Activated CD4-positive, alpha-beta T cell treated with anti-CD3 and anti-CD28 coated beads for 36 hours (primary cell): Measurements from ENCODE around the gene TMEM235. TPM values are rescaled to one million over a fixed set of nuclear protein-coding genes. Genes with fewer than 3 reads are reported as not detected.
"Not testable (repeated sequence)": the region's sequence is repeated elsewhere in the genome, so short reads cannot be mapped to it uniquely, and the experiment has no call there.

Source experiments
- ATAC-seq: fragments of 200-7000 bp; cut with Tn5 transposase; one replicate; pipeline ENCODE4 v1.10.0; 2021; ENCODE audit warnings: mild to moderate bottlenecking, moderate library complexity
- CTCF ChIA-PET: fragments of 350-600 bp; sonication (Branson Sonifier 250); formaldehyde crosslinking; loops from one replicate; lab custom pipeline; 2021; ENCODE audit warnings: antibody characterized with exemption; lab: Charles Lee
- POLR2A ChIA-PET: fragments of 350-600 bp; sonication (Branson Sonifier 250); formaldehyde crosslinking; loops from one replicate; lab custom pipeline; 2021; ENCODE audit warnings: antibody characterized with exemption, inconsistent platforms; lab: Charles Lee
- DNase-seq: peaks from one replicate; pipeline ENCODE4 v3.0.0-alpha.2; 2020
- H3K27ac Mint-ChIP-seq: one replicate; pipeline ENCODE4 v1.8.0; 2021; ENCODE audit warnings: mixed read lengths
- H3K27me3 Mint-ChIP-seq: one replicate; pipeline ENCODE4 v1.8.0; 2021; ENCODE audit warnings: mixed read lengths
- H3K36me3 Mint-ChIP-seq: one replicate; pipeline ENCODE4 v1.8.0; 2021; ENCODE audit warnings: low read depth, mixed read lengths
- H3K4me1 Mint-ChIP-seq: one replicate; pipeline ENCODE4 v1.8.0; 2021; ENCODE audit warnings: mixed read lengths
- H3K4me3 Mint-ChIP-seq: one replicate; pipeline ENCODE4 v1.8.0; 2021; ENCODE audit warnings: mild to moderate bottlenecking, moderate library complexity, mixed read lengths
- H3K9me3 Mint-ChIP-seq: one replicate; pipeline ENCODE4 v1.8.0; 2021; ENCODE audit warnings: low read depth, mixed read lengths
- intact Hi-C, 2 experiments: fragments of 100-400 bp; cut with DNase I in 1 of 2; cut with micrococcal nuclease in 1 of 2; formaldehyde crosslinking; loops; one replicate each; pipeline versions ENCODE4 v1.14.2 to v1.15.1; 2022 to 2024; cut with DNase I, micrococcal nuclease
- total RNA-seq, 2 experiments: library from RNA; stranded (reverse); gene quantifications; one replicate each; pipeline ENCODE4 v1.2.3, GENCODE V29; 2021

TMEM235 gene
- total RNA-seq, 2 experiments from 2014 or later, result not detected

GRCh38 chr17:78230252-78230962, 1.0 kb upstream of the TMEM235 start:
- CTCF ChIA-PET, result no interaction called here

DNA sequence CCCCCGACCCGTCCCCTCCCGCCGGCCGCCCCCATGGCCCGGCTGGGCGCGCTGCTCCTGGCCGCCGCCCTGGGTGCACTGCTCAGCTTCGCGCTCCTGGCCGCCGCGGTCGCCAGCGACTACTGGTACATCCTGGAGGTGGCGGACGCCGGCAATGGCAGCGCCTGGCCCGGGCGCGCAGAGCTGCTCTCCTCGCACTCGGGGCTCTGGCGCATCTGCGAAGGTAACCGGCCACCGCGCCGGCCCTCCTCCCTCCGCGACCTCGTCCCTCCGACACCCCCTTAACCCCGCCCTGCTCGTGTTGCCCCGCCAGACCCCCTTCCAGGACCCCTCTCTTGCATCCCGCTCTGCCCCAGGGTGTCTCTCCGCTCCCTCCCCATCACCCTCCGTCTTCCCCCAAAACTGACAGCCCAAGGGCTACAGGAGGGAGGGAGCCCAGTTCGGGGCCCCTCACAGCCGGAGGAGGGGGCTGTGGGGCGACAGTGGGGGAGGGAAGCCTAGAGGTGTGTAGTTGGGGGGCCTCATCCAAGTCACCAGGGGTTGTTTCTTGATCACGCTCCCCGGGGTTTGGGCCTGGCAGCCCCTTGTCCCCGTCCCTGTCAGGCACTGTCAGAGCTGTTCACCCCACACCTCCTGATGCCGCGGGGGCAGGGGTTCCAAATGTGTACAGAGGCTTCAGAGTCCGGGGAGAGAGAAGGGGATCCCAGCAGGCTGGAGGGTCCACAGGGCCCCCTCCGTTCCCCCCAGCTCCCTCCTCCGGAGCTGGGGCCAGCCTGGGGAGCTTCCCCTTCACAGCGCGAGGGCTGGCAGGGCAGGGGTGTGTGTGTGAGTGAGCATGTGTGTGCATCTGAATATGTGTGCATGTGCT, 794 bp downstream of the TMEM235 start:
- ATAC-seq (peak; percentile 85), DNase-seq (peak; percentile 64)
- Mint-ChIP-seq H3K27ac (no peak overlapping the region), H3K27me3 (peaks cover 24% of the 10 kb centered on the region), H3K9me3 (no peaks in the 10 kb centered on the region), H3K36me3 (no peaks in the 10 kb centered on the region), H3K4me3 (no peak overlapping the region), H3K4me1 (peaks cover 8% of the 10 kb centered on the region)
- CTCF ChIA-PET, result interaction anchor here (0.5 to 1.2 kb wide), 2 partner anchors 19 to 204 kb away, joined by 3 read pairs; no protein-coding TSS in a partner anchor
- POLR2A ChIA-PET, result no interaction called here
- intact Hi-C loops, result no loop called here

More at GRCh38 chr17:78230252-78230962, 1.0 kb upstream of the TMEM235 start:
- intact Hi-C loops, result no loop called here
- H3K9me3 Mint-ChIP-seq, result no peaks in the 10 kb centered on the region
- H3K4me1 Mint-ChIP-seq, result peaks cover 11% of the 10 kb centered on the region
- POLR2A ChIA-PET, result no interaction called here
- no peak for ATAC-seq
- no peak overlapping the region for H3K27ac Mint-ChIP-seq
- H3K36me3 Mint-ChIP-seq, result no peaks in the 10 kb centered on the region
- H3K27me3 Mint-ChIP-seq, result peaks cover 24% of the 10 kb centered on the region
- H3K4me3 Mint-ChIP-seq, result no peak overlapping the region
- DNase-seq, result no peak

- POLR2A ChIA-PET, result no interaction called here
- Mint-ChIP-seq H3K27ac (no peak overlapping the region), H3K4me3 (no peak overlapping the region), H3K27me3 (peaks cover 21% of the 10 kb centered on the region), H3K36me3 (no peaks in the 10 kb centered on the region), H3K4me1 (peaks cover 8% of the 10 kb centered on the region), H3K9me3 (no peaks in the 10 kb centered on the region)
- peak; percentile 41 for ATAC-seq
- DNase-seq, result no peak
- intact Hi-C loops, result no loop called here
- CTCF ChIA-PET, result no interaction called here
These were observed 1.4 kb downstream of the TMEM235 start for GRCh38 chr17:78232859-78233173.

- no peak for ATAC-seq
- ChIA-PET POLR2A (interaction anchor here (0.7 kb wide), 1 partner anchor 168 kb away, joined by 7 read pairs; no protein-coding TSS in a partner anchor), CTCF (no interaction called here)
- intact Hi-C loops, result no loop called here
- H3K4me3 Mint-ChIP-seq, result no peak overlapping the region
- no peaks in the 10 kb centered on the region for H3K36me3 Mint-ChIP-seq
- no peak overlapping the region for H3K27ac Mint-ChIP-seq
- H3K9me3 Mint-ChIP-seq, result no peaks in the 10 kb centered on the region
- DNase-seq, result no peak
- H3K4me1 Mint-ChIP-seq, result peaks cover 8% of the 10 kb centered on the region
- H3K27me3 Mint-ChIP-seq, result peaks cover 21% of the 10 kb centered on the region
These were observed 2.2 kb downstream of the TMEM235 start for GRCh38 chr17:78233678-78234077.

DNA sequence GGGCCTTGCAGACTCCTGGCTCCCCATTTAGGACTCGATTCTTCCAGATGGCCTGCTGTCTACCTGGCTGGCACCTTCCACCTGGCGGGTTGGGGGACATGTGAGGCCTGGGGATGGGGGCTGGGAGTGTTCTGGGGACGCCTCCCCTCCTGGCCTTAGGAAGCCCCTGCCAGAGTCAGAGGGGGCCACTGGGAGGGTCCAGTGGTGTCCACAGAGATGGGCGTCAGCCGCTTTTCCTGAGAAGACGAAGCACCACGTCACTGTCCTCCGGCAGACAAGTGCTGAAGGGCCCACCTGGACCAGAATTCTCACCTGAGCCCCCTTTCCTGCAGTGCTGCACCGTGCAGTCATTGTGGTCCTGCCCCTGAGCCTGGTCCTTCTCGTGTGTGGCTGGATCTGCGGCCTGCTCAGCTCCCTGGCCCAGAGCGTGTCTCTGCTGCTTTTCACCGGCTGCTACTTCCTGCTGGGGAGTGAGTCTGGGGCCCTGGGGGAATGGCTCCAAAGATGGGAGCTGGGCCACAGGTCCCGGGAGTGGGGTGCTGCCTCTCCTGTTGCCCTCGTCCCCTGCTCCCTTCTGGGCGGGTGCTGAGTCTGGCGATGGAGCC, 2.9 kb downstream of the TMEM235 start:
- Mint-ChIP-seq H3K36me3 (no peaks in the 10 kb centered on the region), H3K4me3 (no peak overlapping the region), H3K4me1 (peaks cover 8% of the 10 kb centered on the region), H3K9me3 (no peaks in the 10 kb centered on the region), H3K27ac (no peak overlapping the region), H3K27me3 (peaks cover 21% of the 10 kb centered on the region)
- DNase-seq (no peak), ATAC-seq (no peak)
- ChIA-PET CTCF (no interaction called here), POLR2A (interaction anchor here (0.6 kb wide), 1 partner anchor 13 kb away, joined by 6 read pairs; no protein-coding TSS in a partner anchor)
- intact Hi-C loops, result no loop called here

DNA sequence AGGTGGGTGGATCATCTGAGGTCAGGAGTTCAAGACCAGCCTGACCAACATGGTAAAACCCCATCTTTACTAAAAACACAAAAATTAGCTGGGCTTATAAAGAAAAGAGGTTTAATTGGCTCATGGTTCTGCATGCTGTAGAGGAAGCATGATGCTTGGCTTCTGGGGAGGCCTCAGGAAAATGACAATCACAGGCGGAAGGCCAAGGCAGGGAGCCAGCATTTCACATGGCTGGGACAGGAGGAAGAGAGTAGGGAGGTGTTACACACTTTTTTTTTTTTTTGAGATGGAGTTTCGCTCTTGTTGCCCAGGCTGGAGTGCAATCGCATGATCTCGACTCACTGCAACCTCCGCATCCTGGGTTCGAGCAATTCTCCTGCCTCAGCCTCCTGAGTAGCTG, 3.6 kb downstream of the TMEM235 start:
- H3K36me3 Mint-ChIP-seq, intact Hi-C loops, H3K4me1 Mint-ChIP-seq, POLR2A ChIA-PET, H3K27ac Mint-ChIP-seq, DNase-seq, ATAC-seq, H3K9me3 Mint-ChIP-seq, H3K4me3 Mint-ChIP-seq, CTCF ChIA-PET: not testable (repeated sequence)
- H3K27me3 Mint-ChIP-seq, result peaks cover 21% of the 10 kb centered on the region

DNA sequence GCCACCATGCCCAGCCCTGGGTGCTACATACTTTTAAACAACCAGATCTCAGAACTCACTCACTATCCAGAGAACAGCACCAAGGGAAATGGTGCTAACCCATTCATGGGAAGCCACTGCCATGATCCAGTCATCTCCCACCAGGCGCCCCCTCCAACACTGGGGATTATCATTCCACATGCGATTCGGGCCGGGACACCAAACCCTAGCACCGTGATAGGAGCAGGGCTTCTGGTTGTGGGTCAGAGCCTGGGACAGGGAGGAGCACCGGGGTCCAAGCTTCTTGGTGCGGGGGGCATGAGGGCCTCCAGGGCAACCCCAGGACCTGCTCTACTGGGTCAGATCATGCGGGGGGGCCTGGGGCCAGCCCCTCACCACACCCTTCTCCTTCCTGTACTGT, 4.5 kb downstream of the TMEM235 start:
- intact Hi-C loops, result no loop called here

GRCh38 chr17:78236362-78237127, 5.1 kb downstream of the TMEM235 start:
- intact Hi-C loops, result no loop called here
- Mint-ChIP-seq H3K9me3 (no peaks in the 10 kb centered on the region), H3K4me1 (peaks cover 5% of the 10 kb centered on the region), H3K4me3 (no peak overlapping the region), H3K27me3 (peaks cover 11% of the 10 kb centered on the region), H3K36me3 (no peaks in the 10 kb centered on the region), H3K27ac (no peak overlapping the region)
- no peak for DNase-seq
- POLR2A ChIA-PET, result no interaction called here
- no peak for ATAC-seq
- CTCF ChIA-PET, result no interaction called here

More for the DNA sequence above, 4.5 kb downstream of the TMEM235 start:
- Mint-ChIP-seq H3K9me3 (no peaks in the 10 kb centered on the region), H3K36me3 (no peaks in the 10 kb centered on the region), H3K27ac (no peak overlapping the region), H3K27me3 (peaks cover 16% of the 10 kb centered on the region), H3K4me1 (peaks cover 5% of the 10 kb centered on the region), H3K4me3 (no peak overlapping the region)
- DNase-seq (no peak), ATAC-seq (no peak)
- CTCF ChIA-PET, result no interaction called here
- POLR2A ChIA-PET, result no interaction called here

DNA sequence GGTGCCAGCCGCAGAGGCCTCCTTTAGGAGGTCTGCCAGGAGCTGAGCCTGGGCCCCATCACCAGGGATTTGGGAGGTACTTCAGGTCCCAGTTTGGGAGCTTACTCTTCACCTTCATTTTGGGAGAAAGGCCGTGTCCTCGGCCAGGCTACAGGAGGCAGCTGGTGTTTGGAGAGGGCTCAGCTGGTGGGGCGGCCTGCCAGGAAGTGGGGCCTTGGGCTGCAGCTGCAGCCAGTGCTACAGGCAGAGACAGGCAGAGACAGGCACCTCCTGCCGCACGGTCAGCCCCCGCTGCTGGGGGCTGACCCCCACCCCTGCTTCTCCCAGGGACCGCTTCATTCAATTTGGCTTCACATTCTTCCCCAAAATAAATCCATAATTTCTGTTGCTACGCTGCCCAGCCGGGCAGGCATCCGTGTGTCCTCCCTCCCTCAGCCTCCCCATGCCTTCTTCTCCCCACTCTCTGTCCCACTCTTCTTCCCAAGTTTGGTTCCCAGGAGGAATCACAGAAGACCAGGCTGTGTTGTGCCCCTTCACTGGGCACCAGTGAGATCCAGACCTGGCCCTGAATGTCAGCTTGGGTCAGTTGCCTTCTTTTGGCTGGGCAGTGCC, 6.1 kb downstream of the TMEM235 start:
- H3K27ac Mint-ChIP-seq, result no peak overlapping the region
- intact Hi-C loops, result no loop called here
- H3K27me3 Mint-ChIP-seq, result peaks cover 6% of the 10 kb centered on the region
- no peak overlapping the region for H3K4me3 Mint-ChIP-seq
- no peak for ATAC-seq
- H3K9me3 Mint-ChIP-seq, result no peaks in the 10 kb centered on the region
- no peak for DNase-seq
- ChIA-PET CTCF (no interaction called here), POLR2A (no interaction called here)
- peaks cover 5% of the 10 kb centered on the region for H3K4me1 Mint-ChIP-seq
- H3K36me3 Mint-ChIP-seq, result no peaks in the 10 kb centered on the region

GRCh38 chr17:78238823-78239488, 7.5 kb downstream of the TMEM235 start:
- CTCF ChIA-PET, result interaction anchor here (1.3 kb wide), 1 partner anchor 12 kb away, joined by 5 read pairs; no protein-coding TSS in a partner anchor
- ATAC-seq (no peak), DNase-seq (no peak)
- intact Hi-C loops, result no loop called here
- Mint-ChIP-seq H3K4me3 (no peak overlapping the region), H3K27ac (no peak overlapping the region), H3K4me1 (no peaks in the 10 kb centered on the region), H3K9me3 (no peaks in the 10 kb centered on the region), H3K27me3 (peaks cover 1% of the 10 kb centered on the region), H3K36me3 (no peaks in the 10 kb centered on the region)
- POLR2A ChIA-PET, result no interaction called here
